Cerebellar nuclear complex (tissue), 1 donor: Measurements from ENCODE around the gene ATP2B3.

Experiments used
- DNase-seq, 2 experiments: peaks; one replicate each; lab custom pipeline; 2025; lab: John Stamatoyannopoulos, UW

Gene ATP2B3

GRCh38 chrX:153568451-153569011 is 51.1 kb downstream of the ATP2B3 start:
- DNase-seq: no peak

- no peak for DNase-seq
These were observed 52.0 kb downstream of the ATP2B3 start for GRCh38 chrX:153569475-153569874.

- no peak for DNase-seq
These were observed 54.1 kb downstream of the ATP2B3 start for GRCh38 chrX:153571534-153571908.

DNA sequence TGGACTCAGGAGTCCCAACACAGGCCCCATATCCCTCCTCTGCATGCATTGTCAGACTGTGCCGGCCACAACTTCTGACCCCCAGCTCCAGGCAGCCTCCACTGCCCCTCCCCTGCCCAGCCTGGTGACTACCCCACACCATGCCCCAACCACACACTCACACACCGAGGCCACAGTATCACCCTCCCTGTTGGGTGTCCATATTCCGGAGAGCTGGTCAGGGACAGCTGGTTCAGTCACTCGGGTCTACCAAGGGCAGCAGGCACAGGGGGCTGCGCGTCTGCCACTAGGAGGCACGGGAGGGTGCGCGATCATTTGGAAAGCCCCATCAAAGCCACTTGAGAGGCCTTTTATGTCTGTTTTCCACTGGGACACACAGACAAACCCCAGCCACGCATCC is 55.2 kb downstream of the ATP2B3 start:
- no peak for DNase-seq

- DNase-seq: no peak
These were observed 56.5 kb downstream of the ATP2B3 start for GRCh38 chrX:153573984-153574383.

- DNase-seq: no peak
These were observed 58.9 kb downstream of the ATP2B3 start for GRCh38 chrX:153576239-153576870.

GRCh38 chrX:153576961-153577360 is 59.5 kb downstream of the ATP2B3 start:
- no peak for DNase-seq

- DNase-seq: no peak
These were observed 60.9 kb downstream of the ATP2B3 start for GRCh38 chrX:153578200-153578835.

DNA sequence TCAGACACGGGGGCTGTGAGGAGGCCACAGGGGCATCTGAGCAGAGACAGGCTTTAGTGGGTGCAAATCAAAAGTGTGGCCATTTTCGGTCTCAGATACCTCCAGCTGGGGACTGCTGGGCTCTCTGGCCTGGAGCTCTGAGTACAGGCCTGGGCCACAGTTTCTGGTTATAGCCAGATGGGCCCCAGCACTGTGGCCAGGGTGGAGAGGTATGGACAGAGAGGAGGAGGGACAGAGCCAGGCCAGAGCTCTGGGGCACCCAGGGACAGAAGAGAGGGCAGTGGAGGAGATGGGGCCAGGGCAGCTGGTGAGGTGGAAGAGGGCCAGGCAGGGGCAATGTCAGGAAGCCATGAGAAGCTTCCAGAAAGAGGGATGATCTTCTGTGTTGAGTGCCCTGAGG is 61.4 kb downstream of the ATP2B3 start:
- DNase-seq: no peak

DNA sequence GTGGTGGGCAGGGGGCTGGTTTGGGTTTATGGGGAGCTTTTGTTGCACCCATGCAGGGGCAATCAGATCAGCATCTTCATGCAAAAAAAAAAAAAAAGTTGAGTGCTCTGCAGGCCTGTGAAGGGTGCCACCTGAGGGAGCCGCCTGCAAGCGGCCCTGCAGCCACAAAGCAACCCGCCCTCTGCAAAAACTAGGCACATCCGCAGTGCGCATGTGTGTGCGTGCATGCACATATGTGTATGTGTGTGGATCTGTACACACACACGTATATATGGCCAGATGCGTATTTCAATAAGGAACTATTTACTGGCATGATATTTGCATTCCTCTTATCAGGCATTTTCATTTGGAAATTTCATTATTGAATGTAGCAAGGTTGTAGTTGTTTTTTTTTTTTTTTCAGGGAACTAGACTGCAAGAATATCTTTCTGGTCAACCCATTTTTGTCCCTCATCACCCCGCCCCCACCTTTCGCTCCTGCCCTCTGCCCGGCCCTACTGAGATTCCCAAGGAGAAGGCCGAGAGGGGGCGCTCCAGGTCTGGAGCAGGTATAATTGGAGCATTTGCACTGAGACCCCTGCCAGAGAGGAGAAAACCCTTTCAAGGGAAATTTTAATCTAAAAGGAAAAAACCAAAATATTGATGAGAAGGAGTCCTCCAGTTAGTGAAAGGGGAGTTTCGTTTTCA is 63.4 kb downstream of the ATP2B3 start:
- no peak for DNase-seq

GRCh38 chrX:153582896-153583295 is 65.5 kb downstream of the ATP2B3 start:
- no peak for DNase-seq

- DNase-seq: no peak
These were observed 66.0 kb downstream of the ATP2B3 start for GRCh38 chrX:153583433-153583832.

DNA sequence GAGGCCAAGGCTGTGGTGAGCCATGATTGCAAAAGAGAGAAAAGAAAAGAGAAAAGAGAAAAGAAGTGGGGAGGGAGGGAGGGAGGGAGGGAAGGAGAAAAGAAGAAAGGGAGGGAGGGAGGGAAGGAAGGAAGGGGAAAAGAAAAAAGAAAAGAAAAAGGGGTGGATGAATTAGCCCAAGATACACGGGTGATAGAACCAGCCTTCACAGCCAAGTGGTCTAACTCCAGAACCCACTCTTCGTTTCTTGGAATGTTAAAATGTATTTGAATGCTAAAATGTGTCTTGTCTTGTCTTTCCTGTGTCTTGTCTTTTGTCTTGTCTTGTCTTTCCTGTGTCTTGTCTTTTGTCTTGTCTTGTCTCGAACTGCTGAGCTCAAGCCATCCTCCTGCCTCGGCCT is 68.4 kb downstream of the ATP2B3 start:
- DNase-seq: no peak

- DNase-seq: no peak
These were observed 69.9 kb downstream of the ATP2B3 start for GRCh38 chrX:153587342-153587741.

- DNase-seq: no peak
These were observed 70.8 kb downstream of the ATP2B3 start for GRCh38 chrX:153588021-153588781.

DNA sequence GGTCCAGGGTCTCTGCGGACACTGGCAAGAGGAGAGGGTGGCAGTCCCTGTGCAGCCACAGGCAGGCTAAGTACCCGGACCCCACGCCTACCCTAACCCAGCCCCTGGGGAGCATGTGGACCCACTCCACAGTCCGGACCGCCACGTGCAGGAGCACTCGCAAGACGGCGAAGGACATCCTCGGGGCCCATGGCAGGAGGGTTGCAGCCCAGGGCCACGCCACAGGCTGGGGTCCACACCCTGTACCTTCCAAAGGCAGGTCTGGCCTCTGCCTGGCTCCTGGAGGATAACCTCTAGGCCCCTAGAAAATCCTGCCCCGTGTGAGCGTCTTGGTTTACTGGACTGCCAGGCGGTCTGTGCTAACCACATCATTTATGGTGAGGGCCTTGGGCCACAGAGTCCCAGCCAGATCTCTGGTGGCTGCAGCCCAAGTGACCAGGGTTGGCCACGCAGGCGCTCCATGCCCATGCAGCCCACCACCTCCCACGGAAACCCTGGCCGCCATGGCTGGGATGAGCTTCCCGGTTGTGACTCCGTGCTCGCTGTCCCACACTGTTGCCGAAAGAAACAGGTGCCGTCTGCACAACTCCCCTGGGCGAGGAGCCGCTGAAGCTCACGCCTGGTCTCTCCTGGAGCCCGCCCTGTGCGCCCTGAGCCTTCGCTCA is 71.5 kb downstream of the ATP2B3 start:
- DNase-seq: no peak

GRCh38 chrX:153590961-153591956 is 73.8 kb downstream of the ATP2B3 start:
- no peak for DNase-seq

DNA sequence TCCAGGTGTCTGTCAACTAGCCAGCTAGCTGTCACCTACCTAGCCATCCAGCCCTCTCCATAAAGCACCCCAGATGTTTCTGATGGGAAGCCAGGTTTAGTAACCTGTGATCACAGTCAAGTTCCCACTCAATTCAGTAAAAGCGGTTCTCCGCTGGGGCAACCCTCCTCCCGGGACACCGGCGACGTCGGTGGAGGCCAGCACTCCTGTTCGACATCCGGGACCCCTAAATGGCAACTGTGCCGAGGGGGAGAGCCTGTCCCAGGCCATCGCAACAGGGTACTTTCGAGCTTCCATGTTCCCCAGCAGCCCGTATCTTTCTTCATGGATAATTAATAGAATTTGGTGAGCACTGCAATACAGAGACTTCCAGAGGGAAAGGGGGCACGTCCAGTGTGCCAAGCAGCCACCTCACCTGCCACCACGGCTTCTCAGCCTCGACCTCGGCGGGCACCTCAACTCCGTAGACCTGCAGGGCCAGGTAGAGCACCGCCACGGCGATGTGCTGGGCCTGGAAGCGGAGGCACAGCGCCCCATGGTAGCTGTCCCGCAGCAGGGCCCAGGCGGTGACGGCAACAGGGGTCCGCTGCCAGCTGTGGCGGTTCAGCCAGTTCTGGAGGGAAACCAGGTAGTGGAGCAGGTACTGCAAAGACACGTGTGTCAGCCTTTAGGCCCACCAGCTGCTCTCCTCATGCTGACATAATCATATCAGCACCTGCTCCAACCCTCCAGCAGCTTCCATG is 74.8 kb downstream of the ATP2B3 start:
- no peak for DNase-seq

DNA sequence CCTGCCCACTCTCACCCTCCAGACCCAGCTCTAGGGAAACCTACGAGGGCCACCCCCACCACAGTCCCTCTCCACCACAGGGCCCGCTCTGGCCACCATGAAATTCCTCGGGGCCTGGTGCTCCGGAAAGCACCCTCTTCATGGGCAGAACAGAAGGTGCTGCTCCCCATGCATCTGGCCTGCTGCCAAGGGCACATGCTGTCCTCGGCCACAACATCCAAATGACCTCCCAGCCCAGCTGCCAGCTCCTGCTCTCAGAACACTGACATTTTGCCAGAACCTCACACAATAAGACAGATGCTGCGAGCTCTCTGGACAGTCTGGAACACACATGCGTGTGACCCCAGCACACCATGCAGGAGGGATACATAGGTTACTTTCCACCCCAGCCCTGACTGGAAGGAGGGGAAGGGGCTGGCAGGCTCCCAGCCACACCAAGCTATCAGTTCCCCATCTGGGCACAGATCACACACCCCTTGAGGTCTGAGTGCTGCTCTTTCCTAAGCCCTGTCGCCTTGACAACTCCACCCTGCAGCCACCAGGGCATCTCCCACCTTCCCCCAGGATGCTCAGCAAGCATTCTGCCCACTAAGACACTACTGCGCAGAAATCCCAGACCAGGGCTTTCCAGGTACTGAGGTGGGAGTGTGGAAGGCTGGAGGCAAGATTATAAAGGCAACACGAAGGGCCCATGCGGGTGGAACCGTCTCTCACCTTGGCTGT is 75.7 kb downstream of the ATP2B3 start:
- DNase-seq: no peak
